Measurements from ENCODE around the gene TMEM179. TPM values are rescaled to one million over a fixed set of nuclear protein-coding genes. Genes with fewer than 3 reads are reported as not detected.
"Not testable (repeated sequence)": the region's sequence is repeated elsewhere in the genome, so short reads cannot be mapped to it uniquely, and the experiment has no call there.

The TMEM179 gene
- total and polyA plus RNA-seq, 10 of the 15 experiments (the other 5 are each of a cell fraction or from before 2014, with no cell fraction given): not detected

GRCh38 chr14:104580961-104581360, 23.6 kb downstream of the TMEM179 start:
- H3K4me3 ChIP-seq: no peak overlapping the region
- H3K4me1 ChIP-seq (ENCODE audit: control insufficient read depth, insufficient read depth, low read length): no peaks in the 10 kb centered on the region
- 14% methylated on average over 9 of the region's 9 CpGs for WGBS (ENCODE audit: insufficient coverage, insufficient replicate concordance, low lambda C conversion rate, missing lambda C conversion rate)
- H3K9ac ChIP-seq (ENCODE audit: control insufficient read depth, insufficient read depth, low read length): no peak overlapping the region
- no peak overlapping the region for H2AFZ ChIP-seq (ENCODE audit: control insufficient read depth, low read depth, low read length)
- H3K79me2 ChIP-seq (ENCODE audit: control insufficient read depth, insufficient read depth, low read length): no peaks in the 10 kb centered on the region
- no peaks in the 10 kb centered on the region for H3K36me3 ChIP-seq (ENCODE audit: control insufficient read depth in 2 of 2, insufficient read depth in 2 of 2, low read length in 1 of 2)
- H3K27ac ChIP-seq (ENCODE audit: control insufficient read depth, insufficient read depth): no peak overlapping the region
- FAIRE-seq (no peak), ATAC-seq (no peak), DNase-seq (ENCODE audit: low read depth, low spot score) (no peak)
- H4K20me1 ChIP-seq (ENCODE audit: control insufficient read depth, insufficient read depth): no peaks in the 10 kb centered on the region
- TF ChIP-seq YY1 (IDR thresholded peaks at IDR 0.05; ENCODE audit: low read depth, low read length) (no peak), CBX3 (IDR thresholded peaks at IDR 0.05; ENCODE audit: borderline replicate concordance, low read depth) (no peak), SPI1 (IDR thresholded peaks at IDR 0.05; ENCODE audit: borderline replicate concordance, insufficient read depth, low read depth, low read length) (no peak), MEF2A (IDR thresholded peaks at IDR 0.05; ENCODE audit: insufficient read depth, low read depth, low read length) (no peak), TAF1 (IDR thresholded peaks at IDR 0.05; ENCODE audit: borderline replicate concordance, low read depth, low read length) (no peak), CHD2 (IDR thresholded peaks at IDR 0.05; ENCODE audit: borderline replicate concordance, low read depth, low read length) (no peak), RFX5 (IDR thresholded peaks at IDR 0.05; ENCODE audit: low read depth, low read length) (no peak), E2F8 (IDR thresholded peaks at IDR 0.05; ENCODE audit: low read depth, partially characterized antibody) (no peak), HDAC2 (IDR thresholded peaks at IDR 0.05) (no peak), ETV6 (conservative IDR thresholded peaks at IDR 0.05 in 1 of 2, IDR thresholded peaks at IDR 0.05 in 1 of 2; ENCODE audit: borderline replicate concordance in 1 of 2, low read depth in 1 of 2) (no peak), BMI1 (IDR thresholded peaks at IDR 0.05; ENCODE audit: borderline replicate concordance) (no peak), HDGF (IDR thresholded peaks at IDR 0.05) (no peak), SUPT20H (IDR thresholded peaks at IDR 0.05; ENCODE audit: borderline replicate concordance, control insufficient read depth, low read depth, low read length) (no peak)
- in situ Hi-C loops (cut with MboI): no loop called here
- H3K9me3 ChIP-seq (replicated peaks; ENCODE audit: control insufficient read depth, insufficient read depth, low read length): no peaks in the 10 kb centered on the region
- BruUV-seq (replicated peaks): no TSS peak
- POLR2A ChIA-PET: no interaction called here
- SMC1A ChIA-PET (ENCODE audit: uncharacterized antibody, unreplicated experiment): no interaction called here
- intact Hi-C loops (cut with micrococcal nuclease; ENCODE audit: unreplicated experiment): no loop called here
- RAD21 ChIA-PET (ENCODE audit: unreplicated experiment): no interaction called here
- CTCF ChIA-PET: interaction anchor here (0.7 kb wide), 1 partner anchor 312 kb away, joined by 3 read pairs; no protein-coding TSS in a partner anchor
- H3K27me3 ChIP-seq (replicated peaks in 1 of 2; ENCODE audit: control insufficient read depth in 2 of 2, insufficient read depth in 2 of 2, low read length in 1 of 2): peaks cover 0 to 4% of the 10 kb centered on the region in 2 experiments; a peak in 2 of 4 replicates
- H3K4me2 ChIP-seq (ENCODE audit: control insufficient read depth, insufficient read depth): no peak overlapping the region

- BruUV-seq (replicated peaks); H3K9ac ChIP-seq (ENCODE audit: control insufficient read depth, insufficient read depth, low read length); H2AFZ ChIP-seq (ENCODE audit: control insufficient read depth, low read depth, low read length); RAD21 ChIA-PET (ENCODE audit: unreplicated experiment); DNase-seq (ENCODE audit: low read depth, low spot score); H3K36me3 ChIP-seq (ENCODE audit: control insufficient read depth in 2 of 2, insufficient read depth in 2 of 2, low read length in 1 of 2); CTCF ChIA-PET; FAIRE-seq; intact Hi-C loops (cut with micrococcal nuclease; ENCODE audit: unreplicated experiment); SMC1A ChIA-PET (ENCODE audit: uncharacterized antibody, unreplicated experiment); H3K9me3 ChIP-seq (replicated peaks; ENCODE audit: control insufficient read depth, insufficient read depth, low read length); H3K4me3 ChIP-seq; H3K4me2 ChIP-seq (ENCODE audit: control insufficient read depth, insufficient read depth); in situ Hi-C loops (cut with MboI); H4K20me1 ChIP-seq (ENCODE audit: control insufficient read depth, insufficient read depth); H3K27me3 ChIP-seq (replicated peaks in 1 of 2; ENCODE audit: control insufficient read depth in 2 of 2, insufficient read depth in 2 of 2, low read length in 1 of 2); H3K27ac ChIP-seq (ENCODE audit: control insufficient read depth, insufficient read depth); H3K79me2 ChIP-seq (ENCODE audit: control insufficient read depth, insufficient read depth, low read length); ATAC-seq; POLR2A ChIA-PET; H3K4me1 ChIP-seq (ENCODE audit: control insufficient read depth, insufficient read depth, low read length): not testable (repeated sequence)
- 10% methylated on average over 6 of the region's 6 CpGs for WGBS (ENCODE audit: insufficient coverage, insufficient replicate concordance, low lambda C conversion rate, missing lambda C conversion rate)
Measured at GRCh38 chr14:104579939-104580338, 24.6 kb downstream of the TMEM179 start.
